HUES64 (cell line): ENCODE measurements around the gene RFX1.
A peak's percentile ranks its signal among the peaks of the same experiment; 100 is the strongest.

Source experiments
- H3K27ac ChIP-seq: 2 replicates; pipeline ENCODE4 v1.7.0; 2013; ENCODE audit warnings: low read depth, low read length, inconsistent platforms
- H3K27me3 ChIP-seq: 2 replicates; pipeline ENCODE4 v1.6.1; 2013; ENCODE audit warnings: mild to moderate bottlenecking, low read length; ENCODE audit not compliant: insufficient read depth
- H3K36me3 ChIP-seq: 2 replicates; pipeline ENCODE4 v1.6.1; 2013; ENCODE audit warnings: mild to moderate bottlenecking, low read length; ENCODE audit not compliant: insufficient read depth
- H3K4me1 ChIP-seq: 2 replicates; pipeline ENCODE4 v1.6.1; 2013; ENCODE audit warnings: mild to moderate bottlenecking, low read length, moderate library complexity; ENCODE audit not compliant: insufficient read depth
- H3K4me3 ChIP-seq: 2 replicates; pipeline ENCODE4 v1.5.1; 2013; ENCODE audit warnings: mild to moderate bottlenecking, low read length, moderate library complexity
- H3K9ac ChIP-seq: 2 replicates; pipeline ENCODE4 v1.6.1; 2013; ENCODE audit warnings: mild to moderate bottlenecking, low read depth, low read length
- H3K9me3 ChIP-seq: 2 replicates; pipeline ENCODE4 v1.6.1; 2013; ENCODE audit warnings: low read depth, low read length; ENCODE audit not compliant: insufficient read depth
- WGBS: fragments of 150-250, 120-280 bp; methylation state at CpG from one replicate; pipeline ENCODE4 v1.1.7; 2013; ENCODE audit warnings: missing lambda C conversion rate; 5-methylcytosine and 5-hydroxymethylcytosine counted together

RFX1 gene

DNA sequence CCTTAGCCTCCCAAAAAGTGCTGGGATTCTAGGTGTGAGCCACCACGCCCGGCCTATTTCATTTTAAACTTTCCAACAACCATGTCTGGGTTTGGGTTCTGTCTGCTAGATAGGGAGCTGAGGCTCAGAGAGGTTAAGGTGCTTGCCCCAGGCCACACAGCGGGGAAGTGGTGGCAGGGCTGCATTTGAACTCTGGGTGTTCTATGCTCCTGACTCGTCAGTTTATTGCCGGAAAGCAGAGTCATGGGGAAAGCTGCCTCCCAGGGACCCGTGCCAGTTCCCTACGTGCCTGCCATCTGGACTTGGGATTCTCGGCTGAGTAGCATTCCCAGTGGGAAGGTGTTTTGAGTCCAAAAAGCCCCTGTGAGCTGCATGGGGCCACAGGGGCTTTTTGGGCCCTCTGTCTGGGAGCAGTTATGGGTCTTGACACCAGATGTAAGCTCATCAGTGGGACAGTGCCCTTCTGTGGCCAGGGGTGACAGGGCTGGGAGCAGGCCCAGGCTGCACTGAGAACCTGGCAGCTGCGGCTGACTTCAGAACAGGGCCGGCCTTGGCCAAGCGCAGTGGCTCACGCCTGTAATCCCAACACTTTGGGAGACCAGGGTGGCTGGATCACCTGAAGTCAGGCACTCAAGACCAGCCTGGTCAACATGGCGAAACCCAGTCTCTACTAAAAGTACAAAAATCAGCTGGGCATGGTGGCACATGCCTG is 10.9 kb downstream of the RFX1 start:
- Histone ChIP-seq H3K27me3 (no peaks in the 10 kb centered on the region), H3K9ac (no peak overlapping the region), H3K36me3 (peaks cover 6% of the 10 kb centered on the region), H3K27ac (no peak overlapping the region), H3K9me3 (peaks cover 11% of the 10 kb centered on the region), H3K4me3 (no peak overlapping the region), H3K4me1 (no peaks in the 10 kb centered on the region)
- 94% methylated on average over 13 of the region's 13 CpGs for WGBS

DNA sequence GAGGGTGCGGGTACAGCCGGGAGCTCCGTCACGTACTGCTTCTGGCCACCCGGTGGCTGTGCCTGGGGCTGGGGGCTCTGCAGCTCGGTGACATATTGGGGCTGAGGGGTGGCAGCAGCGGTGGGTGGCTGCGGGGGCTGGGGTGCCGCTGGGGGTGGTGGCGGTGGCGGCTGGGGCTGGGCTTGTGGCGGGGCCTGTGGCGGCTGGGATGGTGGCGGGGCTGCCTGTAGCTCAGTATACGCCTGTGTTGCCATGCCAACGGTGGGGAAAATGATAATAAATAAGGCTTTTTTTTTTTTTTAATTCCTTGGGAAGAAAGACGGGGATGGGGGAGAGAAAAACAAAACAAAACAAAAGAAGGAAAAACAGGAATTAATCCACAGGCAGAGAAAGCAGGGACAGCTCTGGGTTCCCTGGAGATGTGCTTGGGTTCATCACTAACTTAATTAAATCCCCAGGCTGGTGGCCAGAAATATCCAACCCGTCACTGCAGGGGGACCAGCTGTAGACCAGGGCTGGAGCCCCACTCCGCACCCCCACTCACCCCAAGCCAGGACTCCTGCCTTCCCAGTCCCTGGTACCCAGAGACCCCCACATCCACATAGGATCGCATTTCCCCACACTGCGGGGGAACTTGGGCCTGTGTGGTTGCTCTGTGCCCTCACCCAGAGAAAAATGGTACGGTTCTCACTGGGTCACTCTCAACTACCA is 12.4 kb downstream of the RFX1 start:
- Histone ChIP-seq H3K4me3 (no peak overlapping the region), H3K9ac (no peak overlapping the region), H3K4me1 (peaks cover 2% of the 10 kb centered on the region; the same call in 1 of the 2 replicates), H3K27me3 (no peaks in the 10 kb centered on the region), H3K9me3 (peaks cover 4% of the 10 kb centered on the region; the same call in 1 of the 2 replicates), H3K27ac (no peak overlapping the region), H3K36me3 (peaks cover 6% of the 10 kb centered on the region; the same call in 1 of the 2 replicates)
- 90% methylated on average over 20 of the region's 22 CpGs for WGBS

DNA sequence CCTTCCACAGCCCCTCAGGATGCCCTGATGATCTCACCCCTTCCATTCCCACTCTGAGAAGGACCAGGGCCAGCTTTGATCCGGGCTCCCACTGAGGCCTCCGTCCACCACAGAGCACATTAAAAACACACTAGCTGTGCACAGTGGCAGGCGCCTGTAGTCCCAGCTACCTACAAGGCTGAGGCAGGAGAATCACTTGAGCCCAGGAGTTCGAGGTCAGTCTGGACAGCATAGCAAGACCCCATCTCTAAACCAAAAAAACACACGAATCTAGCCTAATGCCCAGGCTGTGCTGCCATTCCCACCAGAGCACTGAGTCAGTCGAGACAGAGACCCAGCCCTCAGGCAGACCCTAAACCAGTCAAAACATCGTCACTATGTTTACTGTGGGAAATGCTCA is 14.1 kb downstream of the RFX1 start:
- no peak overlapping the region for H3K9ac ChIP-seq
- peaks cover 6% of the 10 kb centered on the region; the same call in 1 of the 2 replicates for H3K36me3 ChIP-seq
- H3K27ac ChIP-seq, result no peak overlapping the region
- peaks cover 11% of the 10 kb centered on the region for H3K4me1 ChIP-seq
- H3K27me3 ChIP-seq, result no peaks in the 10 kb centered on the region
- no peaks in the 10 kb centered on the region for H3K9me3 ChIP-seq
- H3K4me3 ChIP-seq, result no peak overlapping the region
- WGBS, result 94% methylated on average over 7 of the region's 7 CpGs

DNA sequence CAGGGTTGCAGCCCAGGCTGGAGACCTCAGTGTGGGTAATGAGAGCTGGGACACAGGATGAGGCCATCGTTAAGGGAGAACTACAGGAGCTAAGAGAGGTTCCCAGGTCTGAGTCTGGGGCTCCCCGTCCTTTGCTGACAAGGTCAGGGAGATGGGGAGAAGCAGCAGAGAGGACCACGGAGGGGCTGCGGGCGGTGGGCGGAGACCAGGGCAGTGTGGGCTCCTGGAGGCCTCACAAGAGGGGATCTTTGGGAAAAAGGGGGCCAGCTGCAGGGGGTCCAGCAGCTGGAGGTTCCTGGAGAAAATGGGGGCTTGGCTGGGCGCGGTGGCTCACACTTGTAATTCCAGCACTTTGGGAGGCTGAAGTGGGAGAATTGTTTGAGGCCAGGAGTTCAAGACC is 16.0 kb downstream of the RFX1 start:
- no peak overlapping the region for H3K27ac ChIP-seq
- 91% methylated on average over 8 of the region's 8 CpGs for WGBS

DNA sequence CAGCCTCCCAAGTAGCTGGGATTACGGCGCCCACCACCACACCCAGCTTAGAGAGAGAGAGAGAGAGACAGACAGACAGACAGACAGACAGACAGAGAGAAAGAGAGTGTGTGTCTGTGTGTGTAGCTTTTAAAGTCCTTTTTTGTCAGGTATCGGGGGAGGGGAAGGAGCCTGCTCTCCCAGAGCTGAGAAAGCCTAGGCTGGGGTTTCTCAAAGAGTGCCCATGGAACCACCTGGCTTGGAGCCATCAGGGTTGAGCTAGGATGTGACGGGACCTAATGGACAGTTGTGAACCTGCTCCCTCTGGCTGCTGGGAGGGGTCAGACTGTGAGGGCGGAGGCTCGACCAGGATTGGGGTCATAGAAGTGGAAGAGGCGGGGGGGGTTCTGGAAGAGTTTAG is 16.6 kb downstream of the RFX1 start:
- no peak overlapping the region for H3K27ac ChIP-seq
- peaks cover 27% of the 10 kb centered on the region for H3K4me1 ChIP-seq
- 89% methylated on average over 7 of the region's 7 CpGs for WGBS
- H3K9ac ChIP-seq, result no peak overlapping the region
- H3K4me3 ChIP-seq, result no peak overlapping the region
- H3K36me3 ChIP-seq, result peaks cover 6% of the 10 kb centered on the region; the same call in 1 of the 2 replicates
- H3K27me3 ChIP-seq, result no peaks in the 10 kb centered on the region
- H3K9me3 ChIP-seq, result no peaks in the 10 kb centered on the region

More for the DNA sequence above, 16.0 kb downstream of the RFX1 start:
- Histone ChIP-seq H3K27me3 (no peaks in the 10 kb centered on the region), H3K4me3 (no peak overlapping the region), H3K9me3 (no peaks in the 10 kb centered on the region), H3K4me1 (peaks cover 26% of the 10 kb centered on the region), H3K36me3 (peaks cover 6% of the 10 kb centered on the region; the same call in 1 of the 2 replicates), H3K9ac (no peak overlapping the region)

DNA sequence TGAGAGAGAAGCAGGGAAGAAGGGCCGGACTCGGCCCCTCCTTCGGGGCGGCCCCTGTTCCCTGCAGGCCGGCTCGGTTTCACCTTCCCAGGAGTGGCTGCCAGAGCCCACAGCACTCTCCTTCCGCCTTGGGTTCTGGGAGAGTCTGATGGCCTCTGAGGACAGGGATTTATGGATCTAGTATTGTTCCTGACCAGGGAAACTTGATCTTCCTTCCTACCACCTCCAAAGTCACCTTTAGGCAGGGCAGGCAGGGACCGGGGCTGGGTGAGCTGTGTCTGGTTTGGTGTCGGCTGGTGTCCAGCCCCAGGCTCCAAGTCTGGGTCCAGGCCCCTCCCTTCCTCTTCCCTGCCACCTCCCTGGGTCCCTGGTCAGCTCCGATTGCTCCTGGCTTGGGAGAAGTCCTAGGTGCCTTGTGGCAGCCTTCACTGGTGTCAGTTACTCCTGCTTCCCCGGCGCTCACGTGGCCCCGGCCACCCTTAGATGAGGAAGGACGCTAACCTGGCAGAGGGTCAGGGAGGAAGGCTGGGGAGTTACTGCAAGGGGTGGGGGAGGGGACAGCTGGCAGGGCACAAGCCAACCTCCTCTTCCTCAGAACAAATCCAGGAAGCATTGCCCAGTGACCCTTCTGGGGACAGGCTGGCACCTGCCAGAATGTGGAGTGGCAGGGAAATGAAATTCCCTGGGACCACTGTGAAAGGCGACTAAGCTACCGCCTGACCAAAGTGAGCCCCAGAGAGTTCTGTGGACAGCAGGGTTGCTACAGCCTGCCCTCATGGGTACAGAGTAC is 18.8 kb downstream of the RFX1 start:
- 0 out of 2 replicates have a peak overlapping the region, but pooled peaks have one; percentile 5 for H3K9ac ChIP-seq
- peaks cover 5% of the 10 kb centered on the region; the same call in 1 of the 2 replicates for H3K36me3 ChIP-seq
- no peaks in the 10 kb centered on the region for H3K9me3 ChIP-seq
- no peak overlapping the region for H3K4me3 ChIP-seq
- H3K27ac ChIP-seq, result peak overlapping the region; percentile 89
- peaks cover 31% of the 10 kb centered on the region for H3K4me1 ChIP-seq
- H3K27me3 ChIP-seq, result no peaks in the 10 kb centered on the region
- 72% methylated on average over 17 of the region's 17 CpGs for WGBS

DNA sequence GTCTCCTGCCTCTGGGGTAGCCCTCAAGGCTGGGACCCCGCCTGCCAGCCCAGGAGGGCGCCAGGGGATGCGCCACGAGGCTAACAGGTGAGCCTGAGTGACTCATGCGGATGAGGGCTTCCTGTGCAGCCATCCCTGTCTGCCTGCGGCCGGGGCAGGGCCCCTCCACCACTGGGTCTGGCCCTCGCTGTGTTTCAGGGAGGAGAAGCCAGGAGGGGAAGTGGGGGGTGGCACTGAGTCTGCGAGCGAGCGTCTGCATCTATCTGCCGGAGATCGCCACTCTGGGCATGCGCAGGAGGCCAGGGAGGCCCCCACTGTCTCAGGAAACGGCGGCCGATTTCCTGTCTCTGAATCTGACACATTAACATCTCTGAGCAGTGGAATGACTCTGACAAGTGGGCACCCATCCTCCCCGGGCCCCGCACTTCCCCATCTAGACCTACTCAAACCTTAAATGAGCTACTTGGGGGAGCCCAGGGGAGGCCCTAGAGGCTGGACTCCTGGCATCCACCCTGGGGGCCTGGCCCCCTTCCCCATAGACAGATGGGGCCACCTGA is 19.7 kb downstream of the RFX1 start:
- peak overlapping the region; percentile 62 for H3K9ac ChIP-seq
- H3K27me3 ChIP-seq, result no peaks in the 10 kb centered on the region
- peak overlapping the region; percentile 89 for H3K27ac ChIP-seq
- H3K36me3 ChIP-seq, result no peaks in the 10 kb centered on the region
- H3K4me1 ChIP-seq, result peaks cover 31% of the 10 kb centered on the region
- H3K9me3 ChIP-seq, result no peaks in the 10 kb centered on the region
- WGBS, result 19% methylated on average over 19 of the region's 19 CpGs
- no peak overlapping the region for H3K4me3 ChIP-seq

DNA sequence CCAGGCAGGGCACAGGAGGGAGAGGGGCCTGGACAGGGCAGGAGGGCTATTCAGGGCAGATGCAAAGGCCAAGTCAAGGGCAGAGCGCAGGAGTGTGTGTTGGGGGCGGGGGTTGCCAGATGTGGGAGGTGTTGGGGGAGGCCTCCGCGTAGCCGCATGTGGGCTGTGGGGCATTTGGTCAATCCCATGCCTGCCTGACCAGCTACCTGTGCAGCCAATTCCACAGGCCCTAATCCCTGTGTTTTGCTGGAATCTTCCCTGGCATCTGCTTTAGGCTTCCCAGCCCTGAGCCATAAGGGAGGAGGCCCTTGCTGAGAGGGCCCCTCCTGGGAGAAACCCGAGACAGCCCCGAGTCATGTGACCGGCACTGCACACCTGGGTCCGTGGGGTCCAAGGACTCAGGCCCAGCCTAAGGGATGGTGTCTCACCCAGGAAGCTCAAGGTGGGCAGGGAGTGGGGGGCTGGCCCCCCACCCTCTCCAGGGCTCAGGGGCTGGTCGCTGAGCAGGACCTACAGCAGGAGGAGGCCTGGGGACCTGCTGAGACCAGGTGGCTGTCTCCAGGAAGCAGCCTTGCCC is 20.3 kb downstream of the RFX1 start:
- Histone ChIP-seq H3K36me3 (no peaks in the 10 kb centered on the region), H3K9me3 (no peaks in the 10 kb centered on the region), H3K27ac (peak overlapping the region; percentile 89), H3K9ac (peak overlapping the region; percentile 62), H3K4me3 (no peak overlapping the region), H3K4me1 (peaks cover 31% of the 10 kb centered on the region), H3K27me3 (no peaks in the 10 kb centered on the region)
- 57% methylated on average over 10 of the region's 10 CpGs for WGBS

DNA sequence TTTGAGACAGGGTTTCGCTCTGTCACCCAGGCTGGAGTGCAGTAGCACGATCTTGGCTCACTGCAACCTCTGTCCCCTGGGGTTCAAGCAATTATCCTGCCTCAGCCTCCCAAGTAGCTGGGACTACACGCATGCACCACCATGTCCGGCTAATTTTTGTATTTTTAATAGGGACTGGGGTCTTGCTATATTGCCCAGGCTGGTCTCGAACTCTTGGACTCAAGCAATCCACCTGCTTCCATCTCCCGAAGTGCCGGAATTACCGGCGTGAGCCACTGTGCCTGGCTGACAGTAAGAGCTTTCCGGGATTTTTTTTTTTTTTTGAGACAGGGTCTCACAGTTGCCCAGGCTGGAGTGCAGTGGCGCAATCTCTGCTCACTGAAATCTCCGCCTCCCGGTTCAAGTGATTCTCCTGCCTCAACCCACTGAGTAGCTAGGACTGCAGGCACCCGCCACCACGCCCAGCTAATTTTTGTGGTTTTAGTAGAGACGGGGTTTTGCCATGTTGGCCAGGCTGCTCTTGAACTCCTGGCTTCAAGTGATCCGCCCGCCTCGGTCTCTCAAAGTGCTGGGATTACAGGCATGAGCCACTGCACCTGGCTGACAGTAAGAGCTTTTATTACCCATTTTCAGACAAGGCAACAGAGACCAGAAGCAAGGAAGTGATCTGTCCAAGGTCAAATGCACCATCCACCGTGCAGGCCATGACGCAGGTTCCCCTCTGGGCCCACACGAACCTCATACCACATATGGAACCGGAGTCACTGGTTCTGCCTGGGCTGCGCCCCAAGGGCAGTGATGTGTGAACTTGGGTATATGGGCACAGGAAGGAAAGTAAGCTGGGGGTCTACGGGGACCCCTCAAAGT is 21.0 kb downstream of the RFX1 start:
- Histone ChIP-seq H3K4me3 (no peak overlapping the region), H3K9me3 (no peaks in the 10 kb centered on the region), H3K4me1 (peaks cover 31% of the 10 kb centered on the region), H3K27ac (peak overlapping the region; percentile 89; the same call in 1 of the 2 replicates), H3K36me3 (no peaks in the 10 kb centered on the region), H3K27me3 (no peaks in the 10 kb centered on the region), H3K9ac (peak overlapping the region; percentile 62; the same call in 1 of the 2 replicates)
- 93% methylated on average over 25 of the region's 25 CpGs for WGBS

DNA sequence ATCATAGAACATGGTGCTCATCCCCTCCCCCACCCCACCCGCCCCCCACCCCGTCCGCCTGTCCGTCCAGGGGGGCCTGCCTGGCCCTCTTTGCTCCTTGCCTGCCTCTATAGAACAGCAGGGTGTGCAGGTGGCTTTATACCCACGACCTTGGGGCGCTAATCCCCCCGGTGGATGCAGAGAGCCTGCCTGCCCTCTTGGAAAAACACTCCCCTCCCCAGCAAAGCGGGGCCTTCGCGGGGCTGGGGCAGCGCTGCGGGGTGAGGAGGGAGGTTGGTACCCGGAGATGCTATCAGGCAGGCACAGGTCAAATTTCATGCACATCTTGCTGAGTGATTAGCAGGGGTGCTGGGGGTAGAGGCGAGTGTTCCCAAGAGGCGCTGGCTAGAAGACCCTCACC is 21.9 kb downstream of the RFX1 start:
- no peaks in the 10 kb centered on the region for H3K36me3 ChIP-seq
- no peak overlapping the region for H3K9ac ChIP-seq
- 80% methylated on average over 12 of the region's 15 CpGs for WGBS
- H3K4me1 ChIP-seq, result peaks cover 33% of the 10 kb centered on the region
- H3K9me3 ChIP-seq, result no peaks in the 10 kb centered on the region
- no peak overlapping the region for H3K27ac ChIP-seq
- no peak overlapping the region for H3K4me3 ChIP-seq
- H3K27me3 ChIP-seq, result no peaks in the 10 kb centered on the region
